ENCODE data around the gene CHKB.
"Not testable (repeated sequence)": the region's sequence is repeated elsewhere in the genome, so short reads cannot be mapped to it uniquely, and the experiment has no call there.

CHKB gene, protein sequence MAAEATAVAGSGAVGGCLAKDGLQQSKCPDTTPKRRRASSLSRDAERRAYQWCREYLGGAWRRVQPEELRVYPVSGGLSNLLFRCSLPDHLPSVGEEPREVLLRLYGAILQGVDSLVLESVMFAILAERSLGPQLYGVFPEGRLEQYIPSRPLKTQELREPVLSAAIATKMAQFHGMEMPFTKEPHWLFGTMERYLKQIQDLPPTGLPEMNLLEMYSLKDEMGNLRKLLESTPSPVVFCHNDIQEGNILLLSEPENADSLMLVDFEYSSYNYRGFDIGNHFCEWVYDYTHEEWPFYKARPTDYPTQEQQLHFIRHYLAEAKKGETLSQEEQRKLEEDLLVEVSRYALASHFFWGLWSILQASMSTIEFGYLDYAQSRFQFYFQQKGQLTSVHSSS

DNA sequence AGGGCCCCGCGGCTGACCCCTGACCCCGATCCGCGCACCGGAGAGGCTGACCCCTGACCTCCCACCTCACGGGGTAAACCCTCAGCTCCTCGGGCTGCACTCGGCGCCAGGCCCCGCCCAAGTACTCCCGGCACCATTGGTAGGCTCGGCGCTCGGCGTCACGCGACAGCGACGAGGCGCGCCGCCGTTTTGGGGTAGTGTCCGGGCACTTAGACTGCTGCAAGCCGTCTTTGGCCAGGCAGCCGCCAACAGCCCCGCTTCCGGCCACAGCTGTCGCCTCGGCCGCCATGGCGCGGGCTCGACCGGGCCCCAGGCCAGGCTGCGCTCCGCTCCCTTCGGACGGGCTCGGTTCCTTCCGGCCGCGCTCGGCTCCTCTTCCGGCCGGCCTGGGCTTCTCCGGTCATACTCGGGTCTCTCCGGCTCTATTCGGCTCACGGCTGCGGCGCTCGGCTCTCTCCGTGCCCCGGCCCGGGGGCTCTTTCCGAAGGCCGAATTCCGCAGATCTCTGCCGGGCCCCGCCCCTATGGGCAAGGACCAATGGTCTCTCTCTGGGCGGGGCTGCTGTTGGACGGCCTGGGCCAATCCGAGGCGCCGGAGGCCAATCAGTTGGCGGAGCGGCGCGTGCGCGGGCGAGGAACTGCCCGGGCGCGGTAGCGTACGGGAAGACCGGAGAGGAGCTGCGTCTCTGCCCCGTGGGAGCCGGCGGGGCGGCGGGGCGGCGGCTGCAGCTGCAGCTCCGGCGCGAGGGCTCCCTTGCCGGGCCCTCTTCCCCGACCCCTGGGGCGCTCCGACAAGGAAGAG is at the start of gene CHKB:
Gene CHKB (minus strand): TSS at position 357 of the 801 bp plus-strand sequence. CDS start 68 bp downstream, at position 289.
- FAIRE-seq (peak; percentile 88), DNase-seq (ENCODE audit: low spot score) (peak; percentile 94)

DNA sequence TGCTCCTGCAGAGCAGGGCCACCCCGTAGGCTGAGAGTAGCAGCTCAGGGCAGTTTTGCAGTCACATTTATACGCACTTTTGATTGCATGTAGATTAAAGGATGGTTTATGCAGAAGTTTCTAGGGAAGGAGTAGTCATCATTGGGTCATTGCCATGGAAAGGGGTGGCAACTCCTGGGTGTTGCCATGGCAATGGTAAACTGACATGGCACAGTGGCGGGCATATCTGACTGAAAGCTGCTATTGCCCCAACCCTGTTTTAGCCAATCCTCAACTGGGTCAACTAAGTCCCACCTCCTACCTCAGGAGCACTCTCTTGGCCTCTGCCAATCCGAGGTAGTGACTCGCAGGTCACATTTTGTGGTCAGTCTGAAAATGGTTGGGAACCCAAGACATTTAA is 47.7 kb upstream of the CHKB start:
- no peak for FAIRE-seq
- peak; percentile 45 for DNase-seq (ENCODE audit: low spot score)

DNA sequence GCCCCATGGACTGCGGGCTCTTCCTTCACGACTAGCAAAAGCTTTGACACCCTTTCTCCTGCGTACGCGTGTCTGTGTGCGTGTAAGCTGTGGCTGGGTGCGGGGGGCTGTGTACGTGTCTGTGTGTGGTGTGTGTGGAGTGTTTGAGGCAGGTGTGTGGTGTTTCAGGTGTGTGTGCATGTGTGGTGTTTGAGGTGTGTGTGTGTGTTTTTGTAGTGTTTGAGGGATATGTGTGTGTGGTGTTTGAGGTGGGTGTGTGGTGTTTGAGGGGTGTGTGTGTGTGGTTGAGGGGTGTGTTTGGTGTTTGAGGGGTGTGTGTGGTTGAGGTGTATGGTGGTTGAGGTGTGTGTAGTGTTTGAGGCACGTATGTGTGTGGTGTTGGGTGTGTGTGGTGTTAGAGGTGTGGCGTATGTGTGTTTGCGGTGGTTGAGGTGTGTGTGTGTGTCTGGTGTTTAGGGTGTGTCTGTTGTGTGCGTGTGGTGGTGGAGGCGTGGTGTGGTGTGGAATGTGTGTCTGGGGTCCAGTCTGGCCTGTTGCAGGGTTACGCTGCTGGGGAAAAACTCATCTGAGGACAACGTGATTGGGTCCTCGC is 46.0 kb upstream of the CHKB start:
- FAIRE-seq = no peak

DNA sequence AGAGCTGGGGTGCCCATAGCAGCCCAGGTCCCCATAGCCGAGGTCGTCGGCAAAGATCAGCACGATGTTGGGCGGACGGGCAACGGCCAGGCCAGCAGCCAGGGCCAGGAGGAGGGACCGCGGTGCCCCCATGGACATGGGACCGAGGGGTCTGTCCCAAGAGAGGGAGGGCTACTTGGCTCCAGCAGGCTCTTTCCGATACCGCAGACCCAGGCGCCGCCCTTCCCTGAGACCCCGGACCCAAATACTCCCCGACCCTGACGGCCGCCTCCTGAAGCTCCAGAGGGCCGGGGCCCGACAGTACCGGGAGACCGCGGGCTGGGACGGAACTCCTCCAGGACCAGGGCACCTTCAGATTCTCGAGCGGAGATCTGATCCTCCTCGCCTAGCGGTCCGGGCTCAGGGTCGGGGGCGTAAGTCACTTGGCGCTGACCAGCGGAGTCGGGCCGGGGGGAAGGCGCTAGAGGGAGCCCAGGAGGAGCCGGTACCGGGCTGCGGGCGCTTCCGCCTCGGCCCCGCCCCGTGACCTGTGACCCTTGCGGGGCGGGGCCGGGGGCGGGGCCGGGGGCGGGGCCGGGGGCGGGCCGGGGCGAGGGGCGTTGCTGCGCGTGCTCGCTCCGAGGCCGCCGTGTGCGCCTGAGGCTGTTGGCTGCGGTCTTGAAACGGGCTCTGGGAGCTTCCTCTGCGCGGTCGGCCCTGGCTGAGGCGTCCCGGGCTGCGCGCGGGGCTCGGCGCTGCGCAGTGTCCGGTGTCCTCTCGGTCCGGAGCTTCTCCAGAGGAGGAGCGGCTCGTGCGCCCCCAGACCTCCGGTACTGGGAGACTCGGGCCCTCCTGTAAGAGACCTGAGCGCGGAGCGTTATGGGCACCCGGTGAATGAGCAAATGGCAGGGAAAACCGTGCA is 45.2 kb upstream of the CHKB start, which contains the start of gene ARSA:
Gene ARSA (minus strand): TSS at position 511 of the 901 bp plus-strand sequence. CDS start 373 bp downstream, at position 138.
- no peak for FAIRE-seq
- peak; percentile 61 for DNase-seq (ENCODE audit: low spot score)

More for the DNA sequence above, 46.0 kb upstream of the CHKB start:
- no peak for DNase-seq (ENCODE audit: low spot score)

DNA sequence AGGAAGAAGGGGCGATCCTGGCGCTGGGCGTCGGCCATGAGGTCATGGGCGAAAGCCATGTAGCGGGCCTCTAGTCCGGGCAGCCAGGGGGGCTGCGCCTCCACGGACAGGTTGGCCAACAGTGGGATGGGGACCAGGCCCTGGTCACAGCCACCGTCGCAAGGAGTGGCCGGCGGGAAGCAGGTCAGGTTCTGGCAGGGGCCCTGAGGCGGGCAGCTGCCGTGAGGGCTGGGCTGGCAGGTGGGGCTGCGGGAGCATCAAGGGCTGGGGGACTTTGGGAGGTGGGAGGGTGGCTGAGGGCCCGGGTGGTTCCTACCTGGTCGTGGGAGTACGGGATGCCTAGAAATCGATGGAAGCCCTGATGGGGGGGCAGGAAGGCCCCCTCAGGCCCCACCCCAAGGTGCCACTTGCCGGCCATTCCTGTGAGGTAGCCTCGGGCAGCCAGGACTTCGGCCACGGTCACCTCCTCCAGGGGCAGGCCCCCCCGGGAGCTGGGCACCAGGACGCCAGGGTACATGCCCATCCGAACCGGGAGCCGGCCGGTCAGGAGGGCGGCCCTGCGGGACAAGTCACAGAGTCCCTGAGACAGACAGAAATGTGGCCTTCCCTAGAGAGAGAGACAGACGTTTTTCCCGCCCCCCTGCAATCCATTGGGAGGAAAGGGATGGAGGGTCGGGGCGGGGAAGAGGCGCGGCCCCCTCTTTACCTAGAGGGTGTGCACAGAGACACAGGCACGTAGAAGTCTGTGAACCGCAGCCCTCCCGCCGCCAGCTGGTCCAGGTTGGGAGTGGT is 44.4 kb upstream of the CHKB start:
- no peak for DNase-seq (ENCODE audit: low spot score)

DNA sequence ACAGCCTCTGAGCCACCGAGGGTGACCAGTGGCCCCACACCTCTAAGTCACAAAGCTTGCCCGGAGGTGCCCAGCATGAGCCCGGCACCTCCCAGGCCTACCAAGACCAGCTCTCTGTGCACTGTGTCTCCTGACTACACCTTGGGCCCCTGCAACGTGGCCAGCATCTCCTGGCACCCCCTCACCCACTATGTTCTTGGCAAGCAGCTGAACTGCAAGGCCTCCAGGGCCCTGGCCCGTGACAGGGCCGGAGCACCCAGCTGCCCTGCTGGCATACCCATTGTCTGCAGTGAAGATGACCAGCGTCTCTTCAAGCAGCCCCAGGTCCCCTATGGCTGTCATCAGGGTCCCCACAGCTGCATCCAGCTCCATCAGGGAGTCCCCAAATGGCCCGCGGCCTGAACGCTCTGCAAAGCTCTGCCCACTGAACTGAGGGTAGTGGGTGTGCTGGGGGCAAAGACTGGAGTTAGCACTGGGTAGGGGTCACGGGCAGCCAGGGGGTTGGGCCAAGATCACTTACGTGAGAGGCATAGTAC is 43.7 kb upstream of the CHKB start:
- DNase-seq (ENCODE audit: low spot score) (no peak), FAIRE-seq (no peak)

More for the DNA sequence above, 44.4 kb upstream of the CHKB start:
- no peak for FAIRE-seq

DNA sequence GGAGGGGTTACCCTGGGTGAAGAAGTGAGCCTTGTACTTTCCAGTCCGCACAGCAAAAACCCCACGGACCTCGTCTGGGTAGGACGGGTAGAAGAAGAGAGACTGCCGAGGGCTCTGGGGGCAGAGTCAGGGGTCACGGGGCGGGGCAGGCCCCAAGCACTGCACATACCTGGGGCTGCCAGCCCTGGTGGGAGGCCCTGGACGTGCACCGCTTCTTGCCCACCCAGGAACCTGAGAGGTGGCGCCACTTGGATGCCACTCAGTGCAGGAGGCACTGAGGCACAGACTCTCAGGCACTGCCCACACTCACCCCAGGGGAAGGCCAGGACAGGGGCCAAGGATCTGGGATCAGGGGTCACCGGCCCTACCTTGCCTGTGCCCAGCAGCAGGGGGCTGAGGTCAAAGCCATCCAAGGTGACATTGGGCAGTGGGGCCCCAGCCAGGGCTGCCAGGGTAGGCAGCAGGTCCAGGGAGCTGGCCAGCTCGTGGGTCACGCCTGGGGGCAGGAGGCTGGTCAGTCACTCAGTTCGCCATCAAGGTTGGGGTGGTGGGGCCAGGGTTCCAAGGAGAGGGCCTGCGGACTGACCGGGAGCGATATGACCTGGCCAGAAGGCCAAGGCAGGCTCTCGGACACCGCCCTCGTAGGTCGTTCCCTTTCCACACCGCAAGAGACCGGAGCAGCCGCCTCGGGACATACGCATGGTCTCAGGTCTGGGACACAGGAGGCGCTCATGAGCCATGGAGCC is 43.1 kb upstream of the CHKB start:
- DNase-seq (ENCODE audit: low spot score) (no peak), FAIRE-seq (no peak)

DNA sequence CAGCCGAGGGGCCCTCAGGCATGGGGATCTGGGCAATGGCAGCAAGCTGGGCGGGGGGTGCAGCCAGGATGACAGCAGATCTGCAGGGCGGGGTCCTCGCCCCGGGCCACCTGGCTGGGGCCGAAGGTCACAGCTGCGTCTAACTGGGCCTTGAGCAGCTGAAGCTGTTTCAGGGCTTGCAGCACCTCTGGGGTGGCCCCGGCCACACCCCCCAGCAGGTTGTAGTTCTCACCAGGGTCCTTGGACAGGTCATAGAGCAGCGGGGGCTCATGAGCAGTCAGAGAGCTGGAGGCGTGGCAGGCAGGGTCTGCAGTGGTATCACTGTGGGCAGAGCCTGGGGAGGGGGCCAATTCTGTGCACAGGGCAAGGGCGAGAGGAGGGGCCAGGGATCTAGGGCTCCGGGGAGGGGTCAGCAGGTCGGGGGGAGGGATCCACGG is 42.5 kb upstream of the CHKB start:
- FAIRE-seq (no peak), DNase-seq (ENCODE audit: low spot score) (no peak)

DNA sequence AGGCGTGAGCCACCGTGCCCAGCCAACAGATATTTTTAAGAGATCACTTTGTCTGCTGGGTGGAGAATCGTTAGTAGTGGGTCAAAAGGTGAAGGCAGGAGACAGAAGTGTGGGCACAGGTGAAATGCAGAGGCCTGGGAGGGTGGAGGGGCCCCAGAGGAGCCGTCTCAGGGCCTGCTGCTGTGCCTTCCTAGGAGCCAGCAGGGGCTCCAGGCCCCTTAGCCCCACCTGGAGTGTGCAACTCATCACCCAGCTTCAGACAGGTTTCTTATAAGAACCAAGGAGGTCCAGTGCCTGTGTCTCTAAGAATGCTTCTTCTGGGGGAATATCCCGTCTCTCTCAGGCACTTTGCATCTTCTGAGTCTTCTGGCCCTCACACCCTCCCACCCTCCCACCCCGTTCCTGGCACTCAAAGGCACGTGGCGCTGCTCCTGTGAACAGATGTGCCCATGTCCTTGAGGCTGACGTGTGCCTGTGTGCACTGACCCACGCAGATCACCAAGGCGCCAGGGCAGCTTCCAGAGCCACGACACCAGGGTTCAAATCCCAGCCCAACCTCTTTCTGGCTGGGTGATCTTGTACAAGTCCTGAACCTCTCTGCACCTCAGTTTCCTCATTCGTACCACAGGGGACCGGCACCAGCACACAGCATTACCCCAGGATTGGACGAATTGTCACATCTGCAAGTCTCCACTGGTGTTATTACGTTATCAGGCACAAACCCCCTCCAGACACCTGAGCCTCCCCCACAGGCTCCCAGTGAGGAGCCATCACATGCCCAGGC is 41.9 kb upstream of the CHKB start:
- no peak for FAIRE-seq
- no peak for DNase-seq (ENCODE audit: low spot score)

DNA sequence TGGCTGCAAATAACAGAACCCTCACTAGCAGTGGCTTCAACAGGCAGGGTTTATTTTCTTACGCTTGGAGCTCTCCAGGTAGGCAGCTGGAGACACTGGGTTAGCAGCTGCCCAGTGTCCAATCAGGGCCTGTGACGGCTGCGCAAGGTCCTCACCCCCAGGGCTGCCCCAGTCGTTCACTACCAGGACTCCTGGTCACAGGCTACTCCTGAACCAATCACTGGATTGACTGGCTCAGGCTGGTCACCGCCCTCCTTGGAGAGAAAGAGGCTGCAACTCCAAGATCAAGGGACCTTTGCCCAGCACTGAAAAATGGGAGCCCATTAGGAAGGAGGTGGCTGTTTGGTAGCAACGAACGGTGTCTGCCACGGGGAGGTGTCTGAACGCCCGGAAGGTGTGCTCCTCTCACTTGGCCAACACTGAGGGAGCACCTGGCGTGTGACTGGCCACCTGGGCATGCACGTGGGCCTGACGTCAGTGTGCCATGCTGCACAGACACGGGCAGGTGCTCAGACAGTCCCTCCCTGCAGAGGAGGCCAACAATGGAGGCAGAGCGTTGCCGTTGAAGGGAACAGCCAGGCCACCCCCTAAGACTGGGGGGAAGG is 40.2 kb upstream of the CHKB start:
- DNase-seq (ENCODE audit: low spot score) (no peak), FAIRE-seq (no peak)

DNA sequence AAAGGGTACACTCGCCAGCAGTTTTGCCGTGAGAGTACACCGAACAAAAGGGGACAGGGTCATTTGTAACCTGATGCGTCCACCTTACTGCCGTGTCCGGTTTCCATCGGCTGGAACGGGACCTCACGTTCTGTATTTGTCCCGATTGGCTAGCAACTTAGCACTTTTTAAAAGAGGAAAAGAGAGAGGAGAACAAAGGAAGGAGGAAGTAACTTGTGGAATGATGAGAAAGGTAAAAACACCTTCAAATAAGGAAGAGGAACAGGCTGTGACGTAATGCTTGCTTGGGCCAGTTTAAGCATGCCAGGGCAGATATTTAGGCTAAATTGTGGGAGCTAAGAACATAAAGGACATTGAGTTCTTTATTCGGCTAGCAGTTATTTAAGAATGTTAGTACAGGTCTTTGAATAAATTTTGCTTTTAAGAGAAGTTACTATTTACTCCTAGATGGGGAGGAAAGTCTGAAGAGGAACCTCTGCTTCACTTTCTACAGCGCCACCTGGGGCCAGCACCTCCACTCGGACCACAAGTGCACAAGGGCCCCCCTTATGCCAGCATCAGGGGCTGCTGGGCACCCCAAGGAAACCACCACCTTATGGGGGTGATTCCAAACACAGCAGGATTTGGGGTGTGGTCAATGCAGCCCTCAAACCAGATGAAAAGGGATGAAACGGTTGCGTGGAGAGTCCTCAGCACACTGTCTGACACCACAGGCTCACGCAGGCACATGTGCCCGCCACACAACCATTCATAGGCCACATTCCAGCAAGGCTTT is 39.5 kb upstream of the CHKB start:
- DNase-seq (ENCODE audit: low spot score) (no peak), FAIRE-seq (no peak)

DNA sequence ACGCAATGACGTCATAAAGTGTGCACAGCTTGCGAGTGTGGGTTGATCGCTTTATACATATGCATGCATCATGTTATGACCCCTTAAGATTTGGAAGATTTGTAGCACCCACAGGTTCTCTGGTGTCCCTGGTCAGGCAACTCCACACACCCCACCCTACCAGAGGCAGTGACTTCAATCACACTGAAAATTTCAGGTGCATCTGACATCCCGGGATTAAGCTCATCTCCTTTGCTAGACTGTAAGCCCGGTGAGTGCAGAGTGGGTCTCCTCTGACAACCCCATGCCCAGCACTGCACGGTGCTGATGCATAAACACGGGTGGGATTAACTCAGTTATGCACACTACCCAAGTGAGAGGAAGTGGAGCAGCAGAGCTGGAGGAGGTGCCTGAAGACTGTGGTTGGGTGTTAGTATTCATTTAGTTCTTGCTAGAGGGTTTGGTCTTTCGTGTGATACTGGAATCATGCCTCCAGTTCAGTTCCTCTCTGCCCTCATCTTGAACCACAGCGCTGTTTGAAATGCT is 38.8 kb upstream of the CHKB start:
- FAIRE-seq = no peak
- no peak for DNase-seq (ENCODE audit: low spot score)

DNA sequence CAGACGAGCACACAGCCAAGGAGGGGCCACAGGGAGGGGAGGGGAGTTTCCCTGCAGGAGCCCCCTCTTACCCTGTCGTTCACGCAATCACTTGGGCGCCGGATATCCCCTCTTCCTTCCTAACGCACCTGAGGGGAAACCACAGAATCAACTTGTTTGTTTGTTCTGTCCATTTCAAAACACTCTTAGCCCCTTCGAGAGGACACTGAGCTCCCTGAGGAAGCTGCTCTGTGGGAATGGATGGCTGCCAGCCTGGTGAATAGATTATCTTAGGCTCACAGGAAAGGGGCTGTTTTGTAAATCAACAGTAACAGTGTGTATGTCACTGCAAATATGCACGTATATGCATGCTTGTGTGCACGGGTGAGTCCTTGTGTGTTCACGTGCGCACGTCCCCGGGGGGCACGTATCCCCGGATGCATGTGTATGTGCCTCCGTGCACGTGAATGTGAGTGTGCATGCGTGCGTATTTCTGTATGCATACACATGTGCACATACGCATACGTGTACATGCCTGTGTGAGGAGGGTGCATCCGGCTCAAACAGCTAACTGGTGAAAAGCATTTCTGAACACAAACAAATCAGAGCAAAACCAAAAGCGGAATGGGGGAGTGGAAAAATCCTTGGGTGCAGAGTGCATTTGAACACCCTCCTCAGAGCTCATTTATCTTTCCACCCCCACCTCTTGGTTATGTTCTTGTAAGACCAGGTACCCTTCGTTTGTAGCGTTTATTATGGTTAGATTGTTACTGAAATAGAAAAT is 38.1 kb upstream of the CHKB start:
- DNase-seq (ENCODE audit: low spot score) (no peak), FAIRE-seq (no peak)

DNA sequence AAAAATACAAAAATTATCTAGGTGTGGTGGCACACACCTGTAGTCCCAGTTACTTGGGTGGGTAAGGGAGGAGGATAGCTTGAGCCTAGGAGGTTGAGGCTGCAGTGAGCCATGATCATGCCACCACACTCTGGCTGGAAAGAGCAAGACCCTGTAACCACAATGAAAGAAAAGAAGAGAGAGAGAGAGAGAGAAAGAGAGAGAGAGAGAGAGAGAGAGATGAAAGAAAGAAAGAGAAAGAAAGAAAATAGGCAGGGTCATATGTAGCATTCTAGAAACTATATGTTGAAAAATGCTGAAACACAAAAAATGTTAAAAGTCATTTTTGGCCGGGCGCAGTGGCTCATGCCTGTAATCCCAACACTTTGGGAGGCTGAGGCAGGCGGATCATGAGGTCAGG is 31.6 kb upstream of the CHKB start:
- not testable (repeated sequence) for FAIRE-seq; DNase-seq (ENCODE audit: low spot score)

DNA sequence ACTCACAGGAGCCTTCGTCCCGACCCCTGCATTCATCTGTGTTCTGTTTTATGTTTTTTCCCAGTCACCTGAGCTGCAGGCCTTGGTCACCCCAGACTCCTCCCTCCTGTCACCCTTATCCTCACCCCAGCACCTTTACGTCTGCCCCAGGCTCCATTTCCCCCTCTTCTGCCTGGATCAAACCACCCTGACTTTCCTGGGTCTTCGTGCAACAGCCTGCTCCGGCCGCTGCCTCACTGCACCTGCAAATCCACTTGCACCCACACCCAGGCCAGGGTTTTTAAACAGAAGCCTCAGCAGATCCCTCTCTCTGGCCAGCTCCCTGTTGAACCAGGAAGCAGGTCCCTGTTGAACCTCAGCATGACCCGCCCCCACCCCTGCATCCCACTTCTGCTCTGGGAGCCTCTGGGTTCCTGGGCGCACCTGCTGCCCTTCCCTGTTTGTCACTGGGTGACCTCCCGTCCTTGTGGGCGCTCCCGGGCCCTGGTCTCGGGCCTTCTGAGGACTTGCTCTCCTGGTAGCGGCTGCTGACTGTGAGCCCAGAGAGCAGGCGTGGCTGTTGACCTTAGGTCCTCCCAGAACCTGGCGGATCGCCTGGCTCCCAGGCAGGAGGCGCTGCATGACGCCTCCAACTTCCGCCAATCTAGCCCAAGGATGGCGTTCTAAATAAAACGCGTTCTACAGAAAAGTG is 30.8 kb upstream of the CHKB start:
- no peak for DNase-seq (ENCODE audit: low spot score)

More for the DNA sequence above, 30.8 kb upstream of the CHKB start:
- no peak for FAIRE-seq

Measured in RCC 7860 (cell line).